Endothelial cell (in vitro differentiated cells): ENCODE measurements around the gene HERC5. TPM values are rescaled to one million over a fixed set of nuclear protein-coding genes. Genes with fewer than 3 reads are reported as not detected.

Experiments used
- DNase-seq: peaks from one replicate; pipeline ENCODE4 v3.0.0; 2021; ENCODE audit warnings: low spot score
- H3K27ac Mint-ChIP-seq: one replicate; pipeline ENCODE4 v1.8.0; 2021; ENCODE audit warnings: mixed read lengths, inconsistent platforms; ENCODE audit not compliant: unreplicated experiment
- H3K27me3 Mint-ChIP-seq: one replicate; pipeline ENCODE4 v1.8.0; 2021; ENCODE audit warnings: mild to moderate bottlenecking, moderate library complexity, mixed read lengths, inconsistent platforms; ENCODE audit not compliant: unreplicated experiment
- H3K36me3 Mint-ChIP-seq: one replicate; pipeline ENCODE4 v1.8.0; 2021; ENCODE audit warnings: mild to moderate bottlenecking, low read depth, mixed read lengths, inconsistent platforms; ENCODE audit not compliant: unreplicated experiment
- H3K4me1 Mint-ChIP-seq: one replicate; pipeline ENCODE4 v1.8.0; 2021; ENCODE audit warnings: mild to moderate bottlenecking, mixed read lengths, inconsistent platforms; ENCODE audit not compliant: unreplicated experiment
- H3K4me3 Mint-ChIP-seq: one replicate; pipeline ENCODE4 v1.8.0; 2021; ENCODE audit warnings: mild to moderate bottlenecking, mixed read lengths, inconsistent platforms; ENCODE audit not compliant: unreplicated experiment
- H3K9me3 Mint-ChIP-seq: one replicate; pipeline ENCODE4 v1.8.0; 2021; ENCODE audit warnings: mixed read lengths, inconsistent platforms; ENCODE audit not compliant: unreplicated experiment
- CTCF ChIP-seq: fragments of 200-600 bp; sonication (generic); IDR thresholded peaks from one replicate; pipeline ENCODE4 v1.5.0; 2021; ENCODE audit warnings: antibody characterized with exemption; ENCODE audit not compliant: unreplicated experiment
- total RNA-seq: library from RNA; stranded (reverse); fragmentation: NEBNext Ultra II Directional; extraction: Animal tissue kit (Norgen Biotek cat#: 25700); gene quantifications from one replicate; pipeline ENCODE4 v1.2.1, GENCODE V29; 2021; ENCODE audit not compliant: unreplicated experiment

Gene HERC5
- total RNA-seq, 1 donor from 2014 or later, result 9.1 TPM

GRCh38 chr4:88440146-88440545 is 16.8 kb upstream of the HERC5 start:
- no peaks in the 10 kb centered on the region for H3K9me3 Mint-ChIP-seq
- TF ChIP-seq CTCF, result no peak
- H3K27me3 Mint-ChIP-seq, result no peaks in the 10 kb centered on the region
- no peak overlapping the region for H3K27ac Mint-ChIP-seq
- H3K36me3 Mint-ChIP-seq, result peaks cover 22% of the 10 kb centered on the region
- H3K4me1 Mint-ChIP-seq, result no peaks in the 10 kb centered on the region
- no peak overlapping the region for H3K4me3 Mint-ChIP-seq
- DNase-seq, result no peak

- Mint-ChIP-seq H3K27me3 (no peaks in the 10 kb centered on the region), H3K36me3 (peaks cover 22% of the 10 kb centered on the region), H3K4me1 (no peaks in the 10 kb centered on the region), H3K4me3 (no peak overlapping the region), H3K27ac (no peak overlapping the region), H3K9me3 (no peaks in the 10 kb centered on the region)
- no peak for DNase-seq
- TF ChIP-seq CTCF, result no peak
Observed at GRCh38 chr4:88441696-88442095, 15.2 kb upstream of the HERC5 start.

DNA sequence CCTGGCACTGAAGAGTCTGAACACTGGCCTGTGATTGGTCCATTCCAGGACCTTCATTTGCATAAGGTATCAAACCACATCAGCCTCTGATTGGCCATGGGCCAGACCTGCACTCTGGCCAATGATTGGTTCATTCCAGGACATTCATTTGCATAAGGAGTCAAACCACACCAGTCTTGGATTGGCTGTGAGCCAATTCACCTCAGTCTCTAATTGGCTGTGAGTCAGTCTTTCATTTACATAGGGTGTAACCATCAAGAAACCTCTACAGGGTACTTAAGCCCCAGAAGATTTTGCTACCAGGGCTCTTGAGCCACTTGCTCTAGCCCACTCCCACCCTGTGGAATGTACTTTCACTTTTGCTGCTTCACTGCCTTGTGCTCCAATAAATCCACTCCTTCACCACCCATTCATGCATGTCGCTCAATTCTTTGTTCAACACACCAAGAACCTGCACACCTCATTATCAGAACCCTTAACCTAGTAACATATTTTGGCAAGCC is 14.2 kb upstream of the HERC5 start:
- no peak overlapping the region for H3K27ac Mint-ChIP-seq
- H3K36me3 Mint-ChIP-seq, result peaks cover 22% of the 10 kb centered on the region
- no peaks in the 10 kb centered on the region for H3K9me3 Mint-ChIP-seq
- no peaks in the 10 kb centered on the region for H3K4me1 Mint-ChIP-seq
- no peaks in the 10 kb centered on the region for H3K27me3 Mint-ChIP-seq
- no peak for TF ChIP-seq CTCF
- no peak for DNase-seq
- no peak overlapping the region for H3K4me3 Mint-ChIP-seq

DNA sequence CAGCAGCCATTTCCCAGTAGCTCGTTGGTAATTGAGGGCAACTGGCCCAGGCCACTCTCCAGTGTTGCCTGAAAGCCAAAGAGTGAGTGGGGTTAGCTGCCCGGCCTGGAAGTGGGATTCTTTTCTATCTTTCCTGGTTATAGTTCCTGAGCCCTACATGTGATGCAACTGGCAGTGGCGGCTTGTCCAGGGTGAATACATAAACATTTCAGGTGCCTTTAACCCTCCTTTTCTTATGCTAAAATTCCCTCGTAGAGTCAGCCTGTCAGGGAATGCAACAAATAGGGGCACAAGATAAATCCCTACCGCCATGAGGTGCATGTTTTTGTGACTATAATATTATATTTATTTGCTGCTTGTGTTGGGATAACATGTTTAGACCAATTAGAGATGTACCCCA is 13.4 kb upstream of the HERC5 start:
- Mint-ChIP-seq H3K4me1 (no peaks in the 10 kb centered on the region), H3K27me3 (peaks cover 2% of the 10 kb centered on the region), H3K36me3 (peaks cover 22% of the 10 kb centered on the region), H3K9me3 (no peaks in the 10 kb centered on the region), H3K27ac (no peak overlapping the region), H3K4me3 (no peak overlapping the region)
- TF ChIP-seq CTCF, result no peak
- DNase-seq, result no peak

- no peak for DNase-seq
- Mint-ChIP-seq H3K9me3 (no peaks in the 10 kb centered on the region), H3K36me3 (peaks cover 14% of the 10 kb centered on the region), H3K4me3 (no peak overlapping the region), H3K27me3 (peaks cover 2% of the 10 kb centered on the region), H3K4me1 (no peaks in the 10 kb centered on the region), H3K27ac (no peak overlapping the region)
- no peak for TF ChIP-seq CTCF
Observed at GRCh38 chr4:88445252-88445651, 11.7 kb upstream of the HERC5 start.
